Measurements from ENCODE around the gene PCDHA4.

DNA sequence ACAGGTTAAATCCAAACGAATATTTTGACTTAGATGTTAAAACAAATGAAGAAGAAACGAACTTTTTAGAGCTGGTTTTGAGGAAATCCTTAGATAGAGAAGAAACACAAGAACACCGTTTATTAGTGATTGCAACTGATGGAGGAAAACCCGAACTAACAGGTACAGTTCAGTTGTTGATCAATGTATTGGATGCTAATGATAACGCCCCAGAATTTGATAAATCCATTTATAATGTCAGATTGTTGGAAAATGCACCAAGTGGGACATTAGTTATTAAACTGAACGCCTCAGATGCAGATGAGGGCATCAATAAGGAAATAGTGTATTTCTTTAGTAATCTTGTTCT, 15.4 kb downstream of the PCDHA4 start:
- TF ChIP-seq, protein P1, sequence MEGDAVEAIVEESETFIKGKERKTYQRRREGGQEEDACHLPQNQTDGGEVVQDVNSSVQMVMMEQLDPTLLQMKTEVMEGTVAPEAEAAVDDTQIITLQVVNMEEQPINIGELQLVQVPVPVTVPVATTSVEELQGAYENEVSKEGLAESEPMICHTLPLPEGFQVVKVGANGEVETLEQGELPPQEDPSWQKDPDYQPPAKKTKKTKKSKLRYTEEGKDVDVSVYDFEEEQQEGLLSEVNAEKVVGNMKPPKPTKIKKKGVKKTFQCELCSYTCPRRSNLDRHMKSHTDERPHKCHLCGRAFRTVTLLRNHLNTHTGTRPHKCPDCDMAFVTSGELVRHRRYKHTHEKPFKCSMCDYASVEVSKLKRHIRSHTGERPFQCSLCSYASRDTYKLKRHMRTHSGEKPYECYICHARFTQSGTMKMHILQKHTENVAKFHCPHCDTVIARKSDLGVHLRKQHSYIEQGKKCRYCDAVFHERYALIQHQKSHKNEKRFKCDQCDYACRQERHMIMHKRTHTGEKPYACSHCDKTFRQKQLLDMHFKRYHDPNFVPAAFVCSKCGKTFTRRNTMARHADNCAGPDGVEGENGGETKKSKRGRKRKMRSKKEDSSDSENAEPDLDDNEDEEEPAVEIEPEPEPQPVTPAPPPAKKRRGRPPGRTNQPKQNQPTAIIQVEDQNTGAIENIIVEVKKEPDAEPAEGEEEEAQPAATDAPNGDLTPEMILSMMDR (IDR thresholded peaks at IDR 0.05) = no peak
- TF ChIP-seq POLR2AphosphoS5 (IDR thresholded peaks at IDR 0.05) = no peak
- no peak for TF ChIP-seq EP300 (IDR thresholded peaks at IDR 0.05)
